HCT116 (cell line): ENCODE measurements around the gene MAL. TPM values are rescaled to one million over a fixed set of nuclear protein-coding genes. Genes with fewer than 3 reads are reported as not detected.

Source experiments
- ATAC-seq: fragments of 200-7000 bp; cut with Tn5 transposase; 2 replicates; pipeline ENCODE4 v1.9.1; 2020; ENCODE audit warnings: mild to moderate bottlenecking, moderate library complexity
- BruUV-seq: library from RNA; stranded (reverse); fragments of 400-500 nt; replicated peaks from 2 replicates; lab custom pipeline; 2021; lab: Mats Ljungman, UMichigan
- CTCF ChIA-PET: fragments of 300-600 bp; sonication (Branson Sonifier 250); formaldehyde crosslinking; loops from one replicate; lab custom pipeline; 2021; ENCODE audit warnings: antibody characterized with exemption; lab: Charles Lee
- POLR2A ChIA-PET: fragments of 300-600, 350-600 bp; sonication (Branson Sonifier 250); formaldehyde crosslinking; loops from one replicate; lab custom pipeline; 2021; ENCODE audit warnings: antibody characterized with exemption; lab: Charles Lee
- RAD21 ChIA-PET, 2 experiments: fragments of 300-600 bp; sonication (Branson Sonifier 250); formaldehyde crosslinking; loops; one replicate each; lab custom pipeline; 2023; ENCODE audit warnings: low total read pairs in 2 of 2; ENCODE audit not compliant: uncharacterized antibody in 2 of 2, unreplicated experiment in 2 of 2, low non-redundant PET in 1 of 2; lab: Charles Lee
- DNase-seq: peaks from one replicate; pipeline ENCODE4 v3.0.0-alpha.2; 2010; ENCODE audit warnings: low read depth, low spot score
- H2AFZ ChIP-seq: fragments of 200-600 bp; shearing (Covaris generic), sonication (generic); 2 replicates; pipeline ENCODE4 v1.6.1; 2017; ENCODE audit warnings: low read depth, mixed run types, mixed read lengths, antibody characterized with exemption, low read length; ENCODE audit not compliant: poor library complexity, severe bottlenecking
- H3K27ac ChIP-seq: 2 replicates; pipeline ENCODE4 v1.5.1; 2012; ENCODE audit warnings: low read depth, low read length
- H3K27me3 ChIP-seq: fragments of 200-600 bp; sonication (generic); 2 replicates; pipeline ENCODE4 v1.6.1; 2016; ENCODE audit warnings: mixed run types, low read length, mixed read lengths; ENCODE audit not compliant: insufficient read depth
- H3K36me3 ChIP-seq, 2 experiments: fragments of 200-500 bp in 1 of 2; fragments of 200-600 bp in 1 of 2; sonication (Bioruptor generic) in 1 of 2; sonication (generic) in 1 of 2; 2 replicates each; pipeline versions ENCODE4 v1.5.1 to v1.6.1; 2014 to 2016; ENCODE audit warnings: low read length in 2 of 2, inconsistent platforms in 1 of 2, mixed read lengths in 1 of 2, mixed run types in 1 of 2; ENCODE audit not compliant: insufficient read depth in 2 of 2, control insufficient read depth in 1 of 2
- H3K4me1 ChIP-seq, 2 experiments: fragments of 200-600 bp in 1 of 2; sonication (generic) in 1 of 2; 2 replicates each; pipeline versions ENCODE4 v1.5.1 to v1.6.1; 2012 to 2017; ENCODE audit warnings: low read length in 2 of 2, inconsistent platforms in 1 of 2, mild to moderate bottlenecking in 1 of 2, mixed read lengths in 1 of 2, mixed run types in 1 of 2, moderate library complexity in 1 of 2; ENCODE audit not compliant: insufficient read depth in 2 of 2, control insufficient read depth in 1 of 2
- H3K4me2 ChIP-seq: fragments of 200-600 bp; sonication (generic); 2 replicates; pipeline ENCODE4 v1.6.1; 2017; ENCODE audit warnings: mixed run types, low read length, mixed read lengths
- H3K4me3 ChIP-seq, 2 experiments: fragments of 200-600 bp in 1 of 2; sonication (generic) in 1 of 2; replicated peaks in 1 of 2; 2 replicates each; pipeline ENCODE4 v1.5.1; 2011 to 2016; ENCODE audit warnings: low read length in 2 of 2, control low read depth in 1 of 2, low read depth in 1 of 2, mild to moderate bottlenecking in 1 of 2, mixed read lengths in 1 of 2, mixed run types in 1 of 2
- H3K79me2 ChIP-seq: fragments of 200-600 bp; sonication (generic); 2 replicates; pipeline ENCODE4 v1.6.1; 2017; ENCODE audit warnings: mild to moderate bottlenecking, mixed run types, low read length, moderate library complexity, mixed read lengths; ENCODE audit not compliant: insufficient read depth
- H3K9ac ChIP-seq: fragments of 200-600 bp; sonication (generic); 2 replicates; pipeline ENCODE4 v1.6.1; 2016; ENCODE audit warnings: low read length, mixed read lengths
- H3K9me2 ChIP-seq: fragments of 200-600 bp; sonication (generic), shearing (Covaris generic); 2 replicates; pipeline ENCODE4 v1.6.1; 2017; ENCODE audit warnings: mixed run types, mild to moderate bottlenecking, moderate library complexity; ENCODE audit not compliant: insufficient read depth
- H3K9me3 ChIP-seq, 2 experiments: fragments of 200-500 bp in 1 of 2; fragments of 200-600 bp in 1 of 2; sonication (Bioruptor generic) in 1 of 2; sonication (generic) in 1 of 2; 2 replicates each; pipeline ENCODE4 v1.6.1; 2014 to 2017; ENCODE audit warnings: low read length in 2 of 2, mixed read lengths in 2 of 2, inconsistent platforms in 1 of 2, low read depth in 1 of 2, mild to moderate bottlenecking in 1 of 2, mixed run types in 1 of 2, moderate library complexity in 1 of 2; ENCODE audit not compliant: control insufficient read depth in 1 of 2, insufficient read depth in 1 of 2
- H4K20me1 ChIP-seq: fragments of 200-600 bp; sonication (generic), shearing (Covaris generic); 2 replicates; pipeline ENCODE4 v1.6.1; 2017; ENCODE audit warnings: mixed run types, mild to moderate bottlenecking, moderate library complexity; ENCODE audit not compliant: insufficient read depth
- CBX3 ChIP-seq: IDR thresholded peaks from 2 replicates; pipeline ENCODE4 v1.6.1; 2012; ENCODE audit warnings: low read depth
- EGR1 ChIP-seq: IDR thresholded peaks from 2 replicates; pipeline ENCODE4 v1.6.1; 2012; ENCODE audit warnings: low read depth
- ELF1 ChIP-seq: IDR thresholded peaks from 2 replicates; pipeline ENCODE4 v1.6.1; 2012; ENCODE audit warnings: low read depth, borderline replicate concordance
- EZH2phosphoT487 ChIP-seq: fragments of 200-600 bp; IDR thresholded peaks from 2 replicates; pipeline ENCODE4 v1.6.1; 2018; ENCODE audit warnings: antibody characterized with exemption, borderline replicate concordance
- FOSL1 ChIP-seq: IDR thresholded peaks from 2 replicates; pipeline ENCODE4 v1.6.1; 2012; ENCODE audit warnings: low read depth
- RAD21 ChIP-seq: IDR thresholded peaks from 2 replicates; pipeline ENCODE4 v1.6.1; 2012; ENCODE audit warnings: low read depth, mild to moderate bottlenecking
- YY1 ChIP-seq: IDR thresholded peaks from 2 replicates; pipeline ENCODE4 v1.6.1; 2011; ENCODE audit warnings: low read length, low read depth, moderate library complexity, mild to moderate bottlenecking; ENCODE audit not compliant: insufficient replicate concordance; ENCODE audit errors: extremely low read depth
- ZFX ChIP-seq: fragments of 450-650 bp; IDR thresholded peaks from 2 replicates; pipeline ENCODE4 v1.6.1; 2017
- ZNF274 ChIP-seq: fragments of 200-500 bp; sonication (Bioruptor generic); IDR thresholded peaks from 2 replicates; pipeline ENCODE4 v1.6.1; 2014; ENCODE audit warnings: mild to moderate bottlenecking, low read depth, low read length, inconsistent platforms
- intact Hi-C: fragments of 100-400 bp; cut with micrococcal nuclease; formaldehyde crosslinking; loops from 2 replicates; pipeline ENCODE4 v1.10.0; 2022
- total RNA-seq: library from RNA; stranded (reverse); gene quantifications from one replicate; pipeline ENCODE4 v1.2.1, GENCODE V29; 2021; ENCODE audit not compliant: unreplicated experiment
- TF ChIP-seq, protein P1 (sequence below): IDR thresholded peaks from 2 replicates; pipeline ENCODE4 v1.6.1; 2011; ENCODE audit warnings: mild to moderate bottlenecking, low read length, moderate library complexity; ENCODE audit not compliant: insufficient replicate concordance; ENCODE audit errors: extremely low read depth
- TF ChIP-seq, protein P2 (sequence below), 3 experiments: fragments of 200-600 bp in 1 of 3; sonication (generic) in 1 of 3; IDR thresholded peaks in 2 of 3; conservative IDR thresholded peaks in 1 of 3; 2 replicates each; pipeline ENCODE4 v1.5.1; 2012 to 2017; ENCODE audit warnings: low read depth in 2 of 3, low read length in 2 of 3, antibody characterized with exemption in 1 of 3, borderline replicate concordance in 1 of 3, control low read depth in 1 of 3, mild to moderate bottlenecking in 1 of 3, mixed read lengths in 1 of 3, mixed run types in 1 of 3, moderate library complexity in 1 of 3; ENCODE audit not compliant: insufficient read depth in 1 of 3
- TF ChIP-seq, protein P3 (sequence below): IDR thresholded peaks from 2 replicates; pipeline ENCODE4 v1.6.1; 2012

MAL gene
- total RNA-seq, 1 experiment from 2014 or later = not detected

DNA sequence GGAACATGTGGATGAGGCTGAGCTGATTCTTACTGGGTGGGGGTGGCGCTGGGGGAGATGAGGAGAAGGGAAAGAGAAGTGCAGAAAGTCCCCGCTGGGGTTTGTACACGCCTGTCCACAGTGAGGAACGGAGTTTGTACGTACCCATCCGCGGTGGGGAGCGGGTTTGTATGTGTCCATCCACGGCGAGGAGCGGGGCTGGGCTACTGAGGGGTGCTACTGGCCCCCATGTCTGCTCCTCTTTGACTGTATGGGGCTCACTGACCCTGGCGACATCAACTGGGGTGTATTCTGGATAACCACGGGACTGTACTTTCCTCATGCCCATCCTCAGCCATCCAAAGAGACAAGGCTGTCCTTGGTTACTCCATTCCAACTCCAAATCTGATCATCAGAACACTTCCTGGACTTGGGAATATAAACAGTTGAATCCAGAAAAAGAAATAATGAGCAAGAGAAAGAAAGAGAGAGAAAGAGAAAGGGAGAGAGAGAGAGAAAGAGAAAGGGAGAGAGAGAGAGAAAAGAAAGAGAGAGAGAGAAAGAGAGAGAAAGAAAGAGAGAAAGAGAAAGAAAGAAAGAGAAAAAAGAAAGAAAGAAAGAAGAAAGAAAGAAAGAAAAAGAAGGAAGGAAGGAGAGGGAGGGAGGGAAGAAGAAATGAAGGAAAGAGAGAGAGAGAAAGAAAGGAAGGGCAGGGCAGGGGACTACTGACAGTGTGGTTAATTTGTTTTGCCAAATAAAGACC, 21.0 kb downstream of the MAL start:
- no peaks in the 10 kb centered on the region for H3K9me2 ChIP-seq
- no peaks in the 10 kb centered on the region for H4K20me1 ChIP-seq
- no peaks in the 10 kb centered on the region for H3K79me2 ChIP-seq
- no peaks in the 10 kb centered on the region for H3K36me3 ChIP-seq
- no peaks in the 10 kb centered on the region for H3K9me3 ChIP-seq
- no peaks in the 10 kb centered on the region for H3K4me1 ChIP-seq
- no peak overlapping the region for H3K27ac ChIP-seq
- TF ChIP-seq RAD21 = no peak
- TF ChIP-seq, protein P1, sequence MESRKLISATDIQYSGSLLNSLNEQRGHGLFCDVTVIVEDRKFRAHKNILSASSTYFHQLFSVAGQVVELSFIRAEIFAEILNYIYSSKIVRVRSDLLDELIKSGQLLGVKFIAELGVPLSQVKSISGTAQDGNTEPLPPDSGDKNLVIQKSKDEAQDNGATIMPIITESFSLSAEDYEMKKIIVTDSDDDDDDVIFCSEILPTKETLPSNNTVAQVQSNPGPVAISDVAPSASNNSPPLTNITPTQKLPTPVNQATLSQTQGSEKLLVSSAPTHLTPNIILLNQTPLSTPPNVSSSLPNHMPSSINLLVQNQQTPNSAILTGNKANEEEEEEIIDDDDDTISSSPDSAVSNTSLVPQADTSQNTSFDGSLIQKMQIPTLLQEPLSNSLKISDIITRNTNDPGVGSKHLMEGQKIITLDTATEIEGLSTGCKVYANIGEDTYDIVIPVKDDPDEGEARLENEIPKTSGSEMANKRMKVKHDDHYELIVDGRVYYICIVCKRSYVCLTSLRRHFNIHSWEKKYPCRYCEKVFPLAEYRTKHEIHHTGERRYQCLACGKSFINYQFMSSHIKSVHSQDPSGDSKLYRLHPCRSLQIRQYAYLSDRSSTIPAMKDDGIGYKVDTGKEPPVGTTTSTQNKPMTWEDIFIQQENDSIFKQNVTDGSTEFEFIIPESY = no peak
- DNase-seq = no peak
- RAD21 ChIA-PET = no interaction called here
- H3K9ac ChIP-seq = no peak overlapping the region
- no peak for ATAC-seq
- no peak overlapping the region for H2AFZ ChIP-seq
- no peak overlapping the region for H3K4me2 ChIP-seq
- CTCF ChIA-PET = no interaction called here
- 0 out of 2 replicates have a peak, but pooled peaks cover 4% of the 10 kb centered on the region for H3K27me3 ChIP-seq
- H3K4me3 ChIP-seq = no peak overlapping the region
- BruUV-seq = no TSS peak
- POLR2A ChIA-PET = no interaction called here
- intact Hi-C loops = no loop called here

DNA sequence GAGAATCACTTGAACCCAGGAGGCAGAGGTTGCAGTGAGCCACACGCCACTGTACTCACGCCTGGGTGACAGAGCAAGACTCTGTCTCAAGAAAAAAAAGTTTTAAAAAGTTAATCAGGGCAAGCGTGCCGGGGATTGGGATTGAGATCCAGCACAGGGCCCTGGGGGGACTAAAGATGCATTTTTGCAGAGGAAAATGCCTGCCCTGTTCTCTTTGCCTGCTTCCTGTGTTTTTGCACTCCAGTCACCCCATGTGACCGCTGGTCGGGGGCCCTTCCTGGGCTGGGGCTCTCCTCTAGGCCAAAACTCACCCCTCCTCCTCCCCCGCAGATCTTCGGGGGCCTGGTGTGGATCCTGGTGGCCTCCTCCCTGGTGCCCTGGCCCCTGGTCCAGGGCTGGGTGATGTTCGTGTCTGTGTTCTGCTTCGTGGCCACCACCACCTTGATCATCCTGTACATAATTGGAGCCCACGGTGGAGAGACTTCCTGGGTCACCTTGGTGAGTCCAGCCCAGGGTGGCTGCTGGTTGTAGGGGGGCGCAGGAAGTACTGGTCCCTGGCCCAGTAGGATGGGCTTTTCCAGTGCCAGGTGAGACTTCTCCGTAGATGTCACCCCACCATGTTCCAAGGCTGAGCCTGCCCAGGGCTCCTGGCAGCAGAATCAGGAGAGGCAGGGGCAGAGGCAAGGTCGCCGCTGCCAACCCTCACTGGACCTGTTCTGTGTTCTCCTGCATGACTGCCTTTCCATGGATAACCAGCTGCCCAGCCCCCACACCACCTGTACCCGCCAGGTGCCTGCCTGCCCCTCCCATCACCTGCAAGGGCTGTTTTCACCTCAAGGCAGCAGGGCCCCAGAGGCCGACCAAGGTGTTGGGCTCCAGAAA, 22.4 kb downstream of the MAL start:
- Histone ChIP-seq H3K9me2 (no peaks in the 10 kb centered on the region), H3K9me3 (no peaks in the 10 kb centered on the region), H3K4me1 (peaks cover 0 to 3% of the 10 kb centered on the region in 2 experiments; a peak in 1 of 4 replicates), H3K79me2 (no peaks in the 10 kb centered on the region), H3K27ac (no peak overlapping the region), H2AFZ (no peak overlapping the region), H3K4me2 (no peak overlapping the region), H3K27me3 (0 out of 2 replicates have a peak, but pooled peaks cover 4% of the 10 kb centered on the region), H3K4me3 (no peak overlapping the region), H4K20me1 (no peaks in the 10 kb centered on the region), H3K9ac (no peak overlapping the region), H3K36me3 (no peaks in the 10 kb centered on the region)
- RAD21 ChIA-PET = no interaction called here
- no TSS peak for BruUV-seq
- DNase-seq (no peak), ATAC-seq (no peak)
- intact Hi-C loops = no loop called here
- CTCF ChIA-PET = no interaction called here
- POLR2A ChIA-PET = no interaction called here
- TF ChIP-seq, protein P2, sequence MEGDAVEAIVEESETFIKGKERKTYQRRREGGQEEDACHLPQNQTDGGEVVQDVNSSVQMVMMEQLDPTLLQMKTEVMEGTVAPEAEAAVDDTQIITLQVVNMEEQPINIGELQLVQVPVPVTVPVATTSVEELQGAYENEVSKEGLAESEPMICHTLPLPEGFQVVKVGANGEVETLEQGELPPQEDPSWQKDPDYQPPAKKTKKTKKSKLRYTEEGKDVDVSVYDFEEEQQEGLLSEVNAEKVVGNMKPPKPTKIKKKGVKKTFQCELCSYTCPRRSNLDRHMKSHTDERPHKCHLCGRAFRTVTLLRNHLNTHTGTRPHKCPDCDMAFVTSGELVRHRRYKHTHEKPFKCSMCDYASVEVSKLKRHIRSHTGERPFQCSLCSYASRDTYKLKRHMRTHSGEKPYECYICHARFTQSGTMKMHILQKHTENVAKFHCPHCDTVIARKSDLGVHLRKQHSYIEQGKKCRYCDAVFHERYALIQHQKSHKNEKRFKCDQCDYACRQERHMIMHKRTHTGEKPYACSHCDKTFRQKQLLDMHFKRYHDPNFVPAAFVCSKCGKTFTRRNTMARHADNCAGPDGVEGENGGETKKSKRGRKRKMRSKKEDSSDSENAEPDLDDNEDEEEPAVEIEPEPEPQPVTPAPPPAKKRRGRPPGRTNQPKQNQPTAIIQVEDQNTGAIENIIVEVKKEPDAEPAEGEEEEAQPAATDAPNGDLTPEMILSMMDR (IDR thresholded peaks at IDR 0.05 in 2 of 3, conservative IDR thresholded peaks at IDR 0.05 in 1 of 3; ENCODE audit: borderline replicate concordance in 1 of 3, insufficient read depth in 1 of 3, low read depth in 2 of 3, low read length in 2 of 3) = no peak
- TF ChIP-seq, protein P3, sequence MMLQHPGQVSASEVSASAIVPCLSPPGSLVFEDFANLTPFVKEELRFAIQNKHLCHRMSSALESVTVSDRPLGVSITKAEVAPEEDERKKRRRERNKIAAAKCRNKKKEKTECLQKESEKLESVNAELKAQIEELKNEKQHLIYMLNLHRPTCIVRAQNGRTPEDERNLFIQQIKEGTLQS = no peak
- TF ChIP-seq ZNF274 (no peak), RAD21 (no peak), EZH2phosphoT487 (no peak), ELF1 (no peak), ZFX (no peak), YY1 (no peak), CBX3 (no peak), FOSL1 (no peak), EGR1 (no peak)
